Measurements from ENCODE around the gene TNP1. TPM values are rescaled to one million over a fixed set of nuclear protein-coding genes. Genes with fewer than 3 reads are reported as not detected.

TNP1 gene
- polyA plus RNA-seq, 3 donors, result not detected

GRCh38 chr2:216820709-216821108 is 39.2 kb downstream of the TNP1 start:
- no peaks in the 10 kb centered on the region for H3K36me3 ChIP-seq (replicated peaks in 1 of 2; ENCODE audit: control insufficient read depth in 1 of 2, insufficient read depth in 2 of 2, low read length in 2 of 2)
- Mint-ChIP-seq H3K4me1 (no peaks in the 10 kb centered on the region), H3K4me3 (no peak overlapping the region), H3K27me3 (ENCODE audit: low read depth in 3 of 3) (peaks cover 1 to 11% (median 5%) of the 10 kb centered on the region in 3 donors), H3K27ac (no peak overlapping the region), H3K9me3 (peaks cover 0 to 8% (median 0%) of the 10 kb centered on the region in 7 donors), H3K36me3 (no peaks in the 10 kb centered on the region)
- TF ChIP-seq, protein P1, sequence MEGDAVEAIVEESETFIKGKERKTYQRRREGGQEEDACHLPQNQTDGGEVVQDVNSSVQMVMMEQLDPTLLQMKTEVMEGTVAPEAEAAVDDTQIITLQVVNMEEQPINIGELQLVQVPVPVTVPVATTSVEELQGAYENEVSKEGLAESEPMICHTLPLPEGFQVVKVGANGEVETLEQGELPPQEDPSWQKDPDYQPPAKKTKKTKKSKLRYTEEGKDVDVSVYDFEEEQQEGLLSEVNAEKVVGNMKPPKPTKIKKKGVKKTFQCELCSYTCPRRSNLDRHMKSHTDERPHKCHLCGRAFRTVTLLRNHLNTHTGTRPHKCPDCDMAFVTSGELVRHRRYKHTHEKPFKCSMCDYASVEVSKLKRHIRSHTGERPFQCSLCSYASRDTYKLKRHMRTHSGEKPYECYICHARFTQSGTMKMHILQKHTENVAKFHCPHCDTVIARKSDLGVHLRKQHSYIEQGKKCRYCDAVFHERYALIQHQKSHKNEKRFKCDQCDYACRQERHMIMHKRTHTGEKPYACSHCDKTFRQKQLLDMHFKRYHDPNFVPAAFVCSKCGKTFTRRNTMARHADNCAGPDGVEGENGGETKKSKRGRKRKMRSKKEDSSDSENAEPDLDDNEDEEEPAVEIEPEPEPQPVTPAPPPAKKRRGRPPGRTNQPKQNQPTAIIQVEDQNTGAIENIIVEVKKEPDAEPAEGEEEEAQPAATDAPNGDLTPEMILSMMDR (IDR thresholded peaks at IDR 0.05), result no peak
- no peak overlapping the region for H3K9ac ChIP-seq (ENCODE audit: insufficient read depth, low read length, poor library complexity, severe bottlenecking)
- no peaks in the 10 kb centered on the region for H3K4me1 ChIP-seq (ENCODE audit: control insufficient read depth in 1 of 2, insufficient read depth in 2 of 2, low read length in 2 of 2)
- no peak overlapping the region for H2AFZ ChIP-seq (ENCODE audit: insufficient read depth, low read depth, low read length, poor library complexity, severe bottlenecking)
- DNase-seq, result no peak
- H3K79me2 ChIP-seq (ENCODE audit: insufficient read depth, low read length), result no peaks in the 10 kb centered on the region
- H3K9me3 ChIP-seq (replicated peaks in 1 of 2; ENCODE audit: control insufficient read depth in 1 of 2, insufficient read depth in 1 of 2, low read length in 2 of 2), result no peaks in the 10 kb centered on the region
- H4K20me1 ChIP-seq (ENCODE audit: insufficient read depth, low read length), result no peaks in the 10 kb centered on the region
- intact Hi-C loops (cut with micrococcal nuclease), result no loop called here
- 89% methylated on average over 2 of the region's 3 CpGs for WGBS (ENCODE audit: insufficient coverage)
- no peak overlapping the region for H3K4me2 ChIP-seq (replicated peaks; ENCODE audit: extremely low read depth, low read length, poor library complexity, severe bottlenecking)
- H3K4me3 ChIP-seq (replicated peaks in 1 of 3; ENCODE audit: low read depth in 2 of 3, low read length in 3 of 3), result no peak overlapping the region
- no peaks in the 10 kb centered on the region for H3K27me3 ChIP-seq (ENCODE audit: control insufficient read depth in 2 of 2, insufficient read depth in 2 of 2, low read length in 2 of 2)
- H3K27ac ChIP-seq (ENCODE audit: low read depth in 1 of 2, low read length in 2 of 2), result no peak overlapping the region

DNA sequence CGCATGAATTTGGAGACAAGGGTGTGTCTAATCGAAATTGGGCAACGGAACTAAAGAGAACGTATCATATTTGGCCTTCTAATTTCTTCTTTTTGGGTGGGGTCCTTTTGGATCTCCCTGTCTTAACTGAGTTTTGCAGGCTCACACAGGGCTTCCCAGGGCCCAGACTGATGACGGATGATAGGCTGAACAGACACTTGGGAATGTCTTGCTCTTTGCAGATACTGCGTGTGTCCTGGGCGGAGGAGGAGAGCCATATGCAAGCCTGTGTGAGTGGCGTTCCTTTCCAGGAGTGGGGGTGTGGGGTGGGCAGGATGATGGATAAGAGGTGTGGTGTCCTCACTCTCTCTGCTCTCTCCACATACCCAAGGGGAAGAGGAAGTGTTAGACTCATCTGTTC is 40.1 kb downstream of the TNP1 start:
- no peak overlapping the region for H2AFZ ChIP-seq (ENCODE audit: insufficient read depth, low read depth, low read length, poor library complexity, severe bottlenecking)
- intact Hi-C loops (cut with micrococcal nuclease), result no loop called here

More for the DNA sequence above, 40.1 kb downstream of the TNP1 start:
- Histone ChIP-seq H3K4me2 (replicated peaks; ENCODE audit: extremely low read depth, low read length, poor library complexity, severe bottlenecking) (no peak overlapping the region), H3K79me2 (ENCODE audit: insufficient read depth, low read length) (no peaks in the 10 kb centered on the region), H3K9me3 (replicated peaks in 1 of 2; ENCODE audit: control insufficient read depth in 1 of 2, insufficient read depth in 1 of 2, low read length in 2 of 2) (no peaks in the 10 kb centered on the region), H3K4me1 (ENCODE audit: control insufficient read depth in 1 of 2, insufficient read depth in 2 of 2, low read length in 2 of 2) (no peaks in the 10 kb centered on the region), H3K4me3 (replicated peaks in 1 of 3; ENCODE audit: low read depth in 2 of 3, low read length in 3 of 3) (no peak overlapping the region), H3K27ac (ENCODE audit: low read depth in 1 of 2, low read length in 2 of 2) (no peak overlapping the region), H3K27me3 (ENCODE audit: control insufficient read depth in 2 of 2, insufficient read depth in 2 of 2, low read length in 2 of 2) (no peaks in the 10 kb centered on the region), H4K20me1 (ENCODE audit: insufficient read depth, low read length) (no peaks in the 10 kb centered on the region), H3K36me3 (replicated peaks in 1 of 2; ENCODE audit: control insufficient read depth in 1 of 2, insufficient read depth in 2 of 2, low read length in 2 of 2) (no peaks in the 10 kb centered on the region), H3K9ac (ENCODE audit: insufficient read depth, low read length, poor library complexity, severe bottlenecking) (no peak overlapping the region)
- Mint-ChIP-seq H3K9me3 (peaks cover 0 to 8% (median 0%) of the 10 kb centered on the region in 7 donors), H3K4me3 (no peak overlapping the region), H3K27ac (no peak overlapping the region), H3K36me3 (no peaks in the 10 kb centered on the region), H3K27me3 (ENCODE audit: low read depth in 3 of 3) (peaks cover 1 to 12% (median 8%) of the 10 kb centered on the region in 3 donors), H3K4me1 (no peaks in the 10 kb centered on the region)
- DNase-seq, result no peak
- WGBS (ENCODE audit: insufficient coverage), result 94% methylated on average over 4 of the region's 8 CpGs
- TF ChIP-seq, protein P1 (IDR thresholded peaks at IDR 0.05), result no peak

All from CD14-positive monocyte (primary cell).